ENCODE data around the gene CACNB4.

DNA sequence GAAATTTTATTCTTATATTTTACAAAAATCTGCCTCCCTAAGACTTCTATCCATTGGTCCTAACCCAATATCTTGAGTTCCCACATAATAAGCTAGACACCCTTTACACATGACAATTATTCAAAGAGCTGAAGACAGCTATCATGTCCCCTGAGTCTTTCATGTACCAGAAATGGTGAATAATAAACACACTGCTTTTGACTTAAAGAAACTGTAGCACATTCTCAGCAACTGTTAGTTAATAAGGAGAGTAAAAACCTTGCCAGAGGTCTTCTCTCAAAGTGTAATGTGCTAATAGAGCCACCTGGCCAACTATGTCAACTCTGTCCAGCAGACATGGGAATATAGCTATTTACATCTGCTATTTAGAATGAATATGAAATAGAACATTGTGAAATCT, 160.9 kb downstream of the CACNB4 start:
- TF ChIP-seq, protein P1, sequence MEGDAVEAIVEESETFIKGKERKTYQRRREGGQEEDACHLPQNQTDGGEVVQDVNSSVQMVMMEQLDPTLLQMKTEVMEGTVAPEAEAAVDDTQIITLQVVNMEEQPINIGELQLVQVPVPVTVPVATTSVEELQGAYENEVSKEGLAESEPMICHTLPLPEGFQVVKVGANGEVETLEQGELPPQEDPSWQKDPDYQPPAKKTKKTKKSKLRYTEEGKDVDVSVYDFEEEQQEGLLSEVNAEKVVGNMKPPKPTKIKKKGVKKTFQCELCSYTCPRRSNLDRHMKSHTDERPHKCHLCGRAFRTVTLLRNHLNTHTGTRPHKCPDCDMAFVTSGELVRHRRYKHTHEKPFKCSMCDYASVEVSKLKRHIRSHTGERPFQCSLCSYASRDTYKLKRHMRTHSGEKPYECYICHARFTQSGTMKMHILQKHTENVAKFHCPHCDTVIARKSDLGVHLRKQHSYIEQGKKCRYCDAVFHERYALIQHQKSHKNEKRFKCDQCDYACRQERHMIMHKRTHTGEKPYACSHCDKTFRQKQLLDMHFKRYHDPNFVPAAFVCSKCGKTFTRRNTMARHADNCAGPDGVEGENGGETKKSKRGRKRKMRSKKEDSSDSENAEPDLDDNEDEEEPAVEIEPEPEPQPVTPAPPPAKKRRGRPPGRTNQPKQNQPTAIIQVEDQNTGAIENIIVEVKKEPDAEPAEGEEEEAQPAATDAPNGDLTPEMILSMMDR (IDR thresholded peaks at IDR 0.05 in 2 of 3, conservative IDR thresholded peaks at IDR 0.05 in 1 of 3; ENCODE audit: borderline replicate concordance in 1 of 3, insufficient read depth in 1 of 3, low read depth in 2 of 3, low read length in 2 of 3) = no peak
- TF ChIP-seq EZH2 (IDR thresholded peaks at IDR 0.05) = no peak
- no peak for TF ChIP-seq POLR2A (IDR thresholded peaks at IDR 0.05; ENCODE audit: borderline replicate concordance, extremely low read depth, insufficient read depth, insufficient read length)
- TF ChIP-seq CEBPB (IDR thresholded peaks at IDR 0.05; ENCODE audit: low read depth) = no peak
- TF ChIP-seq POLR2AphosphoS5 (IDR thresholded peaks at IDR 0.05; ENCODE audit: low read depth, low read length) = no peak
- TF ChIP-seq SIN3A (IDR thresholded peaks at IDR 0.05; ENCODE audit: low read depth) = no peak
- no peak for TF ChIP-seq YY1 (IDR thresholded peaks at IDR 0.05; ENCODE audit: extremely low read depth, insufficient replicate concordance, low read depth, low read length)
- TF ChIP-seq TCF7L2 (IDR thresholded peaks at IDR 0.05; ENCODE audit: borderline replicate concordance, extremely low read depth, insufficient read depth, insufficient read length) = no peak
- TF ChIP-seq, protein P2, sequence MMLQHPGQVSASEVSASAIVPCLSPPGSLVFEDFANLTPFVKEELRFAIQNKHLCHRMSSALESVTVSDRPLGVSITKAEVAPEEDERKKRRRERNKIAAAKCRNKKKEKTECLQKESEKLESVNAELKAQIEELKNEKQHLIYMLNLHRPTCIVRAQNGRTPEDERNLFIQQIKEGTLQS (IDR thresholded peaks at IDR 0.05) = no peak
- TF ChIP-seq ZNF274 (IDR thresholded peaks at IDR 0.05; ENCODE audit: low read depth, low read length) = no peak
- no peak for TF ChIP-seq RAD21 (IDR thresholded peaks at IDR 0.05; ENCODE audit: low read depth)
- no peak for TF ChIP-seq REST (IDR thresholded peaks at IDR 0.05; ENCODE audit: low read depth)
- TF ChIP-seq MAX (IDR thresholded peaks at IDR 0.05) = no peak

Data from HCT116 (cell line).